Osteocyte (in vitro differentiated cells): Measurements from ENCODE around the gene KCNJ16. TPM values are rescaled to one million over a fixed set of nuclear protein-coding genes. Genes with fewer than 3 reads are reported as not detected.

Experiments
- DNase-seq: peaks from one replicate; pipeline ENCODE4 v3.0.0; 2021; ENCODE audit warnings: mixed read lengths; ENCODE audit not compliant: unreplicated experiment; ENCODE audit errors: extremely low spot score
- H3K27ac Mint-ChIP-seq: one replicate; pipeline ENCODE4 v1.8.0; 2021; ENCODE audit warnings: mild to moderate bottlenecking, mixed read lengths; ENCODE audit not compliant: unreplicated experiment
- H3K27me3 Mint-ChIP-seq: one replicate; pipeline ENCODE4 v1.8.0; 2021; ENCODE audit warnings: mixed read lengths; ENCODE audit not compliant: unreplicated experiment
- H3K36me3 Mint-ChIP-seq: one replicate; pipeline ENCODE4 v1.8.0; 2021; ENCODE audit warnings: mixed read lengths; ENCODE audit not compliant: unreplicated experiment
- H3K4me1 Mint-ChIP-seq: one replicate; pipeline ENCODE4 v1.8.0; 2021; ENCODE audit warnings: mixed read lengths; ENCODE audit not compliant: unreplicated experiment
- H3K4me3 Mint-ChIP-seq: one replicate; pipeline ENCODE4 v1.8.0; 2021; ENCODE audit warnings: mild to moderate bottlenecking, moderate library complexity, mixed read lengths; ENCODE audit not compliant: unreplicated experiment
- H3K9me3 Mint-ChIP-seq: one replicate; pipeline ENCODE4 v1.8.0; 2021; ENCODE audit warnings: mixed read lengths; ENCODE audit not compliant: unreplicated experiment
- total RNA-seq: library from RNA; stranded (reverse); gene quantifications from 2 replicates; pipeline ENCODE4 v1.2.1, GENCODE V29; 2021
- TF ChIP-seq, protein P1 (sequence below): fragments of 200-600 bp; sonication (generic); IDR thresholded peaks from 2 replicates; pipeline ENCODE4 v1.5.0; 2021; ENCODE audit warnings: antibody characterized with exemption, mild to moderate bottlenecking, moderate library complexity

Gene KCNJ16
- total RNA-seq, 1 donor from 2014 or later, result not detected

DNA sequence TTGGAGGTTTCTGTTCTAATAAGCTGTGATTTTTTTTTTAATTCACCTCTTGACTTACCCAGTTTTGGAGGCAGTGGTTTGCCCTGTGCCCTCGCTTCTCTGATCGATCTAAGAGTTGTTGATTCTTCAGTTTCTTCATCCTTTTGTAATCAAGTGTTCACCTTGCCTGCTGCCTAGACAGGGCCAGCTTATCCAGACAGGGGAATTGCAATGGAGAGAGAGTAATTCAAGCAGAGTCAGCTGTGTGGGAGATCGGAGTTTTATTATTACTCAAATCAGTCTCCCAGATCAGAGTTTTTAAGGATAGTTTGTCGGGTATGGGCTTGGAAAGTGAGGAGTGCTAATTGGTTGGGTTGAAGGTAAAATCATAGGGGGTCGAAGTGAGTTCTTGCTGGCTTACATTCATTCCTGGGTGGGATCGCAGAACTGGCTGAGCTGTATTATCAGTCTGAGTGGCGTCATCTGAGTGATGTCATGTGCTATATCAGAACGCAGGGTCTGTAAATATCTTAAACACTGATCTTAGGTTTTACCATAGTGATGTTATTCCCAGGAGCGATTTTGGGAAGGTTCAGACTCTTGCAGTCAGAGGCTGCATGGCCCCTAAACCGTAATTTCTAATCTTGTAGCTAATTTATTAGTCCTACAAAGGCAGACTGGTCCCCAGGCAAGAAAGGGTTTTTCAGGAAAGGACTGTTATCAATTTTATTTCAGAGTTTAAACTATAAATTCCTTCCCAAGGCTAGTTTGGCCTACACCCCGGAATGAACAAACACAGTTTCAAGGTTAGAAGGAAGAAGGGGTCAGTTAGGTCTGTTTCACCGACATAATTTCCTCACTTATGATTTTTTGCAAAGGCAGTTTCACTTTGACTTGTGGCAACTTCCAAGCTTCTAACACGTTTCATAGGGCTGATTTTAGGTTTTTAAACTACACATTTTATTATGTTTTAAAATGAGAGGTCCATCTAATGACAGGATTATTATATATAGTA is 21.5 kb upstream of the KCNJ16 start:
- H3K36me3 Mint-ChIP-seq, result no peaks in the 10 kb centered on the region
- DNase-seq, result no peak
- no peaks in the 10 kb centered on the region for H3K9me3 Mint-ChIP-seq
- no peak overlapping the region for H3K4me3 Mint-ChIP-seq
- H3K27ac Mint-ChIP-seq, result no peak overlapping the region
- H3K27me3 Mint-ChIP-seq, result no peaks in the 10 kb centered on the region
- TF ChIP-seq, protein P1, sequence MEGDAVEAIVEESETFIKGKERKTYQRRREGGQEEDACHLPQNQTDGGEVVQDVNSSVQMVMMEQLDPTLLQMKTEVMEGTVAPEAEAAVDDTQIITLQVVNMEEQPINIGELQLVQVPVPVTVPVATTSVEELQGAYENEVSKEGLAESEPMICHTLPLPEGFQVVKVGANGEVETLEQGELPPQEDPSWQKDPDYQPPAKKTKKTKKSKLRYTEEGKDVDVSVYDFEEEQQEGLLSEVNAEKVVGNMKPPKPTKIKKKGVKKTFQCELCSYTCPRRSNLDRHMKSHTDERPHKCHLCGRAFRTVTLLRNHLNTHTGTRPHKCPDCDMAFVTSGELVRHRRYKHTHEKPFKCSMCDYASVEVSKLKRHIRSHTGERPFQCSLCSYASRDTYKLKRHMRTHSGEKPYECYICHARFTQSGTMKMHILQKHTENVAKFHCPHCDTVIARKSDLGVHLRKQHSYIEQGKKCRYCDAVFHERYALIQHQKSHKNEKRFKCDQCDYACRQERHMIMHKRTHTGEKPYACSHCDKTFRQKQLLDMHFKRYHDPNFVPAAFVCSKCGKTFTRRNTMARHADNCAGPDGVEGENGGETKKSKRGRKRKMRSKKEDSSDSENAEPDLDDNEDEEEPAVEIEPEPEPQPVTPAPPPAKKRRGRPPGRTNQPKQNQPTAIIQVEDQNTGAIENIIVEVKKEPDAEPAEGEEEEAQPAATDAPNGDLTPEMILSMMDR, result no peak
- H3K4me1 Mint-ChIP-seq, result peaks cover 4% of the 10 kb centered on the region

DNA sequence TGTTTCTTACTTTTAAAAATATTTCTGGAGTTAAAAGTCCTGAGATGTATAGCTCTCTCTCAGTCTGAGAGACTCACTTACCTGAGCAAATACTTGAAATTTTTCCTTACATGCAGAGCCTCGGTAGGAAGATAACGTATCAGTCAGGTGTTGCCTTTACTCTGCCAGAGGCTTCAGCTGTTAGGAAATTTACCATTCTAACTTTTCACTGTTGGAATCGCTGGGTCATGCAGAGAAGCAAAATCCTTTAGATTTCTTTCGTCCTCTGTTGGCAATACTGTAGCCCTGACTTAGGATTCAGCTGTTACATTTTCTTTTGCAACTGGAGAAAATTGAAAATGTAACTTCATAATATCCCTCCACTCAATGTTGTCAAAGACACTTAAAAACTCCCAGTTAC is 20.0 kb upstream of the KCNJ16 start:
- no peak for DNase-seq
- no peaks in the 10 kb centered on the region for H3K27me3 Mint-ChIP-seq
- peaks cover 4% of the 10 kb centered on the region for H3K4me1 Mint-ChIP-seq
- no peaks in the 10 kb centered on the region for H3K9me3 Mint-ChIP-seq
- no peak overlapping the region for H3K27ac Mint-ChIP-seq
- no peaks in the 10 kb centered on the region for H3K36me3 Mint-ChIP-seq
- TF ChIP-seq, protein P1, result no peak
- H3K4me3 Mint-ChIP-seq, result no peak overlapping the region

DNA sequence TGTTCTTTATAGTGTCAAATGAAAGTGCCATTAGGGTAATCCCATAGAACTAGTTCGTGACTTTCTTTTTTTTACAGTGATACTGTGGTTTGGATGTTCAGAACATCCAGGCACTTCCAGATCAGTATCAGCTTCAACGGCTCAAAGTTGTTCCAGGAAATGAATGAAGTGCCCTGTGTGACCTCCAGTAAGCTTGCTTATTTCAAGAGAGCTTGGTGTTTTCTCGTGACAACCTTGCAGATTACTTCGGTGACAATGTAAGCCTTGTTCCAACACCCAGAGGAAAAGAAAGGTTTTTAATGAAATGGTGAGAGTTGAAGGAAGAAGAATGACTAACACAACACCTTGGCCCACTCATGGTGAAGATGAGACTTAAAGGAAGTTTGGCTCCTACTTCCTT is 16.0 kb upstream of the KCNJ16 start:
- Mint-ChIP-seq H3K27ac (no peak overlapping the region), H3K4me3 (no peak overlapping the region), H3K27me3 (no peaks in the 10 kb centered on the region), H3K4me1 (no peaks in the 10 kb centered on the region), H3K9me3 (no peaks in the 10 kb centered on the region), H3K36me3 (no peaks in the 10 kb centered on the region)
- TF ChIP-seq, protein P1, result no peak
- no peak for DNase-seq

DNA sequence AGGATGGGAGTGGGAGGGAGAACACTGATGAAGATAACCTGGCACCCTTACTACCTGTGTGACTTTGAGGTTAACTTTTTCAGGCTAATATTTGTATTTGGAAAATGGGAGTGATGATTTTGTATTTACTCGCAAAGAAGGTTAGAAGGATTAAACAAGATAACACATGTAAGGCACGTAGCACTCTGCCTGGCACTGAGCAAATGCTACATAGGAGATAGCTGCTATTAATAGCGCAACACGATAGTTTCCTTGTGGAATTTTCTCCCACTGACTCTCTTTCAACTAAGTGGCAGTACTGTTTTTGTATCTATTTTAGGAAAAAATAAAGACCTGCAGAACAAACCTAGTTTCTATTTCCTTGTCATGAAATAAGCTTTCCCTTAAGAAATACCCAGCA is 15.4 kb upstream of the KCNJ16 start:
- Mint-ChIP-seq H3K27ac (no peak overlapping the region), H3K4me1 (no peaks in the 10 kb centered on the region), H3K4me3 (no peak overlapping the region), H3K9me3 (no peaks in the 10 kb centered on the region), H3K36me3 (no peaks in the 10 kb centered on the region), H3K27me3 (no peaks in the 10 kb centered on the region)
- no peak for DNase-seq
- TF ChIP-seq, protein P1, result no peak

DNA sequence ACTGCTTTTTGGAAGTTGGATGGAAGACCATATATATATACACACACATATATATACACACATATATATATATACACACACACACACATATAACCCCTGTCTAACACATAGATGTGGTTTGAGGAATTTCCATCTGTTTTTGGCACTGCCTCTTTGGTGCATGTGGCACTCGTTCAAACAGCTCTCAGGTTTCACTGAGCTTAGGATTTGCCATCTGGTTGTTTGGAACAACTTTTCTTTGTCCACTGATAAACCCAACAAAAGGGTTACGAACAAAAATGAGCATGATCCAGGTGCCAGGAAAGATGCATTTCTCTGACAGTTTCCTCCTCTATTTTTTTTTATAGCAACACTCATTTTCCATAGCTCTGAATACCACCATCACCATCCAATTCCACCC is 14.6 kb upstream of the KCNJ16 start:
- no peak for DNase-seq
- H3K27me3 Mint-ChIP-seq, result no peaks in the 10 kb centered on the region
- no peak overlapping the region for H3K27ac Mint-ChIP-seq
- TF ChIP-seq, protein P1, result no peak
- H3K9me3 Mint-ChIP-seq, result no peaks in the 10 kb centered on the region
- no peaks in the 10 kb centered on the region for H3K36me3 Mint-ChIP-seq
- no peaks in the 10 kb centered on the region for H3K4me1 Mint-ChIP-seq
- H3K4me3 Mint-ChIP-seq, result no peak overlapping the region
